ENCODE measurements around the gene TDO2. TPM values are rescaled to one million over a fixed set of nuclear protein-coding genes. Genes with fewer than 3 reads are reported as not detected.
A peak's percentile ranks its signal among the peaks of the same experiment; 100 is the strongest.

TDO2 gene
- total and polyA plus RNA-seq, 2 donors (not counting 1 experiment from before 2014, with no cell fraction given): 0.26 to 1.5 TPM

- no peak overlapping the region for H3K27ac ChIP-seq (ENCODE audit: insufficient read depth, low read length)
- H3K9ac ChIP-seq (ENCODE audit: insufficient read depth, low read length): no peak overlapping the region
- H3K27me3 ChIP-seq (ENCODE audit: control insufficient read depth, insufficient read depth, low read length): no peaks in the 10 kb centered on the region
- H4K20me1 ChIP-seq (ENCODE audit: control insufficient read depth, extremely low read depth, insufficient read depth, low read length): no peaks in the 10 kb centered on the region
- no peaks in the 10 kb centered on the region for H3K36me3 ChIP-seq (ENCODE audit: control insufficient read depth, insufficient read depth, low read length)
- no peaks in the 10 kb centered on the region for H3K79me2 ChIP-seq (ENCODE audit: control insufficient read depth, insufficient read depth, low read length)
- no peak overlapping the region for H3K4me3 ChIP-seq (replicated peaks in 1 of 4; ENCODE audit: control extremely low read depth in 1 of 4, insufficient read depth in 1 of 4, low read depth in 3 of 4, low read length in 4 of 4)
- no peak for TF ChIP-seq EZH2 (IDR thresholded peaks at IDR 0.05; ENCODE audit: low read length, missing control alignments)
- TF ChIP-seq, protein P1, sequence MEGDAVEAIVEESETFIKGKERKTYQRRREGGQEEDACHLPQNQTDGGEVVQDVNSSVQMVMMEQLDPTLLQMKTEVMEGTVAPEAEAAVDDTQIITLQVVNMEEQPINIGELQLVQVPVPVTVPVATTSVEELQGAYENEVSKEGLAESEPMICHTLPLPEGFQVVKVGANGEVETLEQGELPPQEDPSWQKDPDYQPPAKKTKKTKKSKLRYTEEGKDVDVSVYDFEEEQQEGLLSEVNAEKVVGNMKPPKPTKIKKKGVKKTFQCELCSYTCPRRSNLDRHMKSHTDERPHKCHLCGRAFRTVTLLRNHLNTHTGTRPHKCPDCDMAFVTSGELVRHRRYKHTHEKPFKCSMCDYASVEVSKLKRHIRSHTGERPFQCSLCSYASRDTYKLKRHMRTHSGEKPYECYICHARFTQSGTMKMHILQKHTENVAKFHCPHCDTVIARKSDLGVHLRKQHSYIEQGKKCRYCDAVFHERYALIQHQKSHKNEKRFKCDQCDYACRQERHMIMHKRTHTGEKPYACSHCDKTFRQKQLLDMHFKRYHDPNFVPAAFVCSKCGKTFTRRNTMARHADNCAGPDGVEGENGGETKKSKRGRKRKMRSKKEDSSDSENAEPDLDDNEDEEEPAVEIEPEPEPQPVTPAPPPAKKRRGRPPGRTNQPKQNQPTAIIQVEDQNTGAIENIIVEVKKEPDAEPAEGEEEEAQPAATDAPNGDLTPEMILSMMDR (conservative IDR thresholded peaks at IDR 0.05 in 1 of 2, IDR thresholded peaks at IDR 0.05 in 1 of 2; ENCODE audit: low read depth in 1 of 2, low read length in 2 of 2): no peak
- no peak overlapping the region for H3K4me2 ChIP-seq (ENCODE audit: extremely low read depth, insufficient read depth, low read length)
- H3K4me1 ChIP-seq (ENCODE audit: control insufficient read depth, extremely low read depth, insufficient read depth, low read length): peaks cover 6% of the 10 kb centered on the region
- no peak overlapping the region for H2AFZ ChIP-seq (ENCODE audit: low read length)
- DNase-seq (ENCODE audit: low read depth in 2 of 2): no peak
- no peaks in the 10 kb centered on the region for H3K9me3 ChIP-seq (ENCODE audit: control insufficient read depth, insufficient read depth, low read depth, low read length)
Observed at GRCh38 chr4:155904331-155904730, 835 bp downstream of the TDO2 start.

- peak; percentile 97 to 100 for DNase-seq (ENCODE audit: low read depth in 2 of 2)
- Histone ChIP-seq H3K27me3 (ENCODE audit: control insufficient read depth, insufficient read depth, low read length) (no peaks in the 10 kb centered on the region), H3K9me3 (ENCODE audit: control insufficient read depth, insufficient read depth, low read depth, low read length) (no peaks in the 10 kb centered on the region), H3K4me3 (replicated peaks in 1 of 4; ENCODE audit: control extremely low read depth in 1 of 4, insufficient read depth in 1 of 4, low read depth in 3 of 4, low read length in 4 of 4) (peak overlapping the region in 1 of 4 experiments; percentile 9), H3K79me2 (ENCODE audit: control insufficient read depth, insufficient read depth, low read length) (no peaks in the 10 kb centered on the region), H3K4me1 (ENCODE audit: control insufficient read depth, extremely low read depth, insufficient read depth, low read length) (no peaks in the 10 kb centered on the region), H3K4me2 (ENCODE audit: extremely low read depth, insufficient read depth, low read length) (peak overlapping the region; percentile 5), H4K20me1 (ENCODE audit: control insufficient read depth, extremely low read depth, insufficient read depth, low read length) (no peaks in the 10 kb centered on the region), H3K9ac (ENCODE audit: insufficient read depth, low read length) (no peak overlapping the region), H2AFZ (ENCODE audit: low read length) (no peak overlapping the region), H3K27ac (ENCODE audit: insufficient read depth, low read length) (no peak overlapping the region), H3K36me3 (ENCODE audit: control insufficient read depth, insufficient read depth, low read length) (no peaks in the 10 kb centered on the region)
- TF ChIP-seq, protein P1 (conservative IDR thresholded peaks at IDR 0.05 in 1 of 2, IDR thresholded peaks at IDR 0.05 in 1 of 2; ENCODE audit: low read depth in 1 of 2, low read length in 2 of 2): no peak
- no peak for TF ChIP-seq EZH2 (IDR thresholded peaks at IDR 0.05; ENCODE audit: low read length, missing control alignments)
Observed at GRCh38 chr4:155906554-155907247, 3.2 kb downstream of the TDO2 start.

GRCh38 chr4:155907556-155907955 lies 4.1 kb downstream of the TDO2 start:
- no peaks in the 10 kb centered on the region for H3K4me1 ChIP-seq (ENCODE audit: control insufficient read depth, extremely low read depth, insufficient read depth, low read length)
- H3K79me2 ChIP-seq (ENCODE audit: control insufficient read depth, insufficient read depth, low read length): no peaks in the 10 kb centered on the region
- H2AFZ ChIP-seq (ENCODE audit: low read length): no peak overlapping the region
- no peak overlapping the region for H3K4me2 ChIP-seq (ENCODE audit: extremely low read depth, insufficient read depth, low read length)
- no peaks in the 10 kb centered on the region for H3K9me3 ChIP-seq (ENCODE audit: control insufficient read depth, insufficient read depth, low read depth, low read length)
- no peaks in the 10 kb centered on the region for H3K36me3 ChIP-seq (ENCODE audit: control insufficient read depth, insufficient read depth, low read length)
- H3K9ac ChIP-seq (ENCODE audit: insufficient read depth, low read length): no peak overlapping the region
- no peak for TF ChIP-seq EZH2 (IDR thresholded peaks at IDR 0.05; ENCODE audit: low read length, missing control alignments)
- TF ChIP-seq, protein P1 (conservative IDR thresholded peaks at IDR 0.05 in 1 of 2, IDR thresholded peaks at IDR 0.05 in 1 of 2; ENCODE audit: low read depth in 1 of 2, low read length in 2 of 2): no peak
- no peaks in the 10 kb centered on the region for H3K27me3 ChIP-seq (ENCODE audit: control insufficient read depth, insufficient read depth, low read length)
- H3K27ac ChIP-seq (ENCODE audit: insufficient read depth, low read length): no peak overlapping the region
- no peak overlapping the region for H3K4me3 ChIP-seq (replicated peaks in 1 of 4; ENCODE audit: control extremely low read depth in 1 of 4, insufficient read depth in 1 of 4, low read depth in 3 of 4, low read length in 4 of 4)
- no peaks in the 10 kb centered on the region for H4K20me1 ChIP-seq (ENCODE audit: control insufficient read depth, extremely low read depth, insufficient read depth, low read length)
- DNase-seq (ENCODE audit: low read depth in 2 of 2): peak in 1 of 2 donors; percentile 15

Measured in fibroblast of lung (primary cell).